Left kidney (tissue), 8 donors: ENCODE results near the gene DEPDC1. TPM values are rescaled to one million over a fixed set of nuclear protein-coding genes. Genes with fewer than 3 reads are reported as not detected.
A peak's percentile ranks its signal among the peaks of the same experiment; 100 is the strongest.
"Not testable (repeated sequence)": the region's sequence is repeated elsewhere in the genome, so short reads cannot be mapped to it uniquely, and the experiment has no call there.

ENCODE experiments used
- DNase-seq: peaks from one replicate; pipeline ENCODE4 v3.0.0-alpha.2; 2013
- long read RNA-seq, 8 donors: transcript quantifications; one replicate each; lab custom pipeline, GENCODE V29; 2026
- polyA plus RNA-seq: library from polyadenylated mRNA; unstranded; fragments of 120-200 nt; gene quantifications from one replicate; pipeline ENCODE4 v1.2.1, GENCODE V29; 2013; ENCODE audit not compliant: insufficient read length

DEPDC1 gene
- 22.3 TPM for polyA plus RNA-seq
- long read RNA-seq, donor 1, full-length matches to known transcripts: 1 of 1 reads
- long read RNA-seq, donor 1, partial matches to known transcripts: 0 of 1 reads
- long read RNA-seq, donor 1, other reads (novel, unspliced or antisense): 0 of 1 reads
- long read RNA-seq, donor 2: 0 reads
- long read RNA-seq, donor 3, full-length matches to known transcripts: 2 of 2 reads
- long read RNA-seq, donor 3, partial matches to known transcripts: 0 of 2 reads
- long read RNA-seq, donor 3, other reads (novel, unspliced or antisense): 0 of 2 reads
- long read RNA-seq, donor 4: 0 reads
- long read RNA-seq, donor 5, full-length matches to known transcripts: 4 of 4 reads
- long read RNA-seq, donor 5, partial matches to known transcripts: 0 of 4 reads
- long read RNA-seq, donor 5, other reads (novel, unspliced or antisense): 0 of 4 reads
- long read RNA-seq, donor 6, full-length matches to known transcripts: 1 of 1 reads
- long read RNA-seq, donor 6, partial matches to known transcripts: 0 of 1 reads
- long read RNA-seq, donor 6, other reads (novel, unspliced or antisense): 0 of 1 reads
- long read RNA-seq, donor 7, full-length matches to known transcripts: 2 of 2 reads
- long read RNA-seq, donor 7, partial matches to known transcripts: 0 of 2 reads
- long read RNA-seq, donor 7, other reads (novel, unspliced or antisense): 0 of 2 reads
- long read RNA-seq, donor 8: 0 reads

- DNase-seq: peak; percentile 93
Measured at GRCh38 chr1:68496680-68497357, at the start of gene DEPDC1. TSS of gene DEPDC1 (minus strand) at chr1:68497082. CDS start at chr1:68496999, 83 bp downstream.

GRCh38 chr1:68544651-68545050 is 47.8 kb upstream of the DEPDC1 start:
- DNase-seq: no peak

- no peak for DNase-seq
Measured at GRCh38 chr1:68542586-68542985, 45.7 kb upstream of the DEPDC1 start.

GRCh38 chr1:68538941-68539340 is 42.1 kb upstream of the DEPDC1 start:
- DNase-seq: no peak

- no peak for DNase-seq
Measured at GRCh38 chr1:68528243-68528642, 31.4 kb upstream of the DEPDC1 start.

GRCh38 chr1:68525781-68526180 is 28.9 kb upstream of the DEPDC1 start:
- no peak for DNase-seq

- no peak for DNase-seq
Measured at GRCh38 chr1:68521286-68521685, 24.4 kb upstream of the DEPDC1 start.

- no peak for DNase-seq
Measured at GRCh38 chr1:68516066-68516465, 19.2 kb upstream of the DEPDC1 start.

GRCh38 chr1:68511254-68511653 is 14.4 kb upstream of the DEPDC1 start:
- no peak for DNase-seq

- no peak for DNase-seq
Measured at GRCh38 chr1:68506386-68506785, 9.5 kb upstream of the DEPDC1 start.

- no peak for DNase-seq
Measured at GRCh38 chr1:68503085-68503484, 6.2 kb upstream of the DEPDC1 start.

- no peak for DNase-seq
Measured at GRCh38 chr1:68497358-68497698, 446 bp upstream of the DEPDC1 start.

- peak; percentile 15 for DNase-seq
Measured at GRCh38 chr1:68495968-68496679, 758 bp downstream of the DEPDC1 start.

- no peak for DNase-seq
Measured at GRCh38 chr1:68495532-68495931, 1.4 kb downstream of the DEPDC1 start.

- no peak for DNase-seq
Measured at GRCh38 chr1:68493193-68493592, 3.7 kb downstream of the DEPDC1 start.

- not testable (repeated sequence) for DNase-seq
Measured at GRCh38 chr1:68492255-68492654, 4.6 kb downstream of the DEPDC1 start.

- no peak for DNase-seq
Measured at GRCh38 chr1:68490046-68490651, 6.7 kb downstream of the DEPDC1 start.

GRCh38 chr1:68485431-68486022 is 11.4 kb downstream of the DEPDC1 start:
- DNase-seq: no peak

- no peak for DNase-seq
Measured at GRCh38 chr1:68484618-68485017, 12.3 kb downstream of the DEPDC1 start.

- no peak for DNase-seq
Measured at GRCh38 chr1:68481041-68481440, 15.8 kb downstream of the DEPDC1 start.

- peak; percentile 19 for DNase-seq
Measured at GRCh38 chr1:68479501-68479900, 17.4 kb downstream of the DEPDC1 start.
